ENCODE data around the gene CIT.
A peak's percentile ranks its signal among the peaks of the same experiment; 100 is the strongest.
"Not testable (repeated sequence)": the region's sequence is repeated elsewhere in the genome, so short reads cannot be mapped to it uniquely, and the experiment has no call there.

Gene CIT, protein sequence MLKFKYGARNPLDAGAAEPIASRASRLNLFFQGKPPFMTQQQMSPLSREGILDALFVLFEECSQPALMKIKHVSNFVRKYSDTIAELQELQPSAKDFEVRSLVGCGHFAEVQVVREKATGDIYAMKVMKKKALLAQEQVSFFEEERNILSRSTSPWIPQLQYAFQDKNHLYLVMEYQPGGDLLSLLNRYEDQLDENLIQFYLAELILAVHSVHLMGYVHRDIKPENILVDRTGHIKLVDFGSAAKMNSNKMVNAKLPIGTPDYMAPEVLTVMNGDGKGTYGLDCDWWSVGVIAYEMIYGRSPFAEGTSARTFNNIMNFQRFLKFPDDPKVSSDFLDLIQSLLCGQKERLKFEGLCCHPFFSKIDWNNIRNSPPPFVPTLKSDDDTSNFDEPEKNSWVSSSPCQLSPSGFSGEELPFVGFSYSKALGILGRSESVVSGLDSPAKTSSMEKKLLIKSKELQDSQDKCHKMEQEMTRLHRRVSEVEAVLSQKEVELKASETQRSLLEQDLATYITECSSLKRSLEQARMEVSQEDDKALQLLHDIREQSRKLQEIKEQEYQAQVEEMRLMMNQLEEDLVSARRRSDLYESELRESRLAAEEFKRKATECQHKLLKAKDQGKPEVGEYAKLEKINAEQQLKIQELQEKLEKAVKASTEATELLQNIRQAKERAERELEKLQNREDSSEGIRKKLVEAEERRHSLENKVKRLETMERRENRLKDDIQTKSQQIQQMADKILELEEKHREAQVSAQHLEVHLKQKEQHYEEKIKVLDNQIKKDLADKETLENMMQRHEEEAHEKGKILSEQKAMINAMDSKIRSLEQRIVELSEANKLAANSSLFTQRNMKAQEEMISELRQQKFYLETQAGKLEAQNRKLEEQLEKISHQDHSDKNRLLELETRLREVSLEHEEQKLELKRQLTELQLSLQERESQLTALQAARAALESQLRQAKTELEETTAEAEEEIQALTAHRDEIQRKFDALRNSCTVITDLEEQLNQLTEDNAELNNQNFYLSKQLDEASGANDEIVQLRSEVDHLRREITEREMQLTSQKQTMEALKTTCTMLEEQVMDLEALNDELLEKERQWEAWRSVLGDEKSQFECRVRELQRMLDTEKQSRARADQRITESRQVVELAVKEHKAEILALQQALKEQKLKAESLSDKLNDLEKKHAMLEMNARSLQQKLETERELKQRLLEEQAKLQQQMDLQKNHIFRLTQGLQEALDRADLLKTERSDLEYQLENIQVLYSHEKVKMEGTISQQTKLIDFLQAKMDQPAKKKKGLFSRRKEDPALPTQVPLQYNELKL (N-terminal part only)

GRCh38 chr12:119876761-119877638 is at the start of gene CIT:
Gene CIT (minus strand): TSS chr12:119877320. CDS start chr12:119876168, 1,152 bp downstream.
- peaks cover 10% of the 10 kb centered on the region for H3K4me1 Mint-ChIP-seq (ENCODE audit: low read depth)
- peaks cover 11% of the 10 kb centered on the region for H3K36me3 Mint-ChIP-seq (ENCODE audit: low read depth)
- H3K9me3 Mint-ChIP-seq = no peaks in the 10 kb centered on the region
- H3K4me3 Mint-ChIP-seq = peak within 1 kb of the TSS; percentile 94
- peaks cover 12% of the 10 kb centered on the region for H3K27me3 Mint-ChIP-seq
- H3K27ac Mint-ChIP-seq = peak within 1 kb of the TSS; percentile 47

- no peak overlapping the region for H3K27ac Mint-ChIP-seq
- H3K4me3 Mint-ChIP-seq = no peak overlapping the region
- no peaks in the 10 kb centered on the region for H3K4me1 Mint-ChIP-seq (ENCODE audit: low read depth)
- H3K9me3 Mint-ChIP-seq = no peaks in the 10 kb centered on the region
- H3K36me3 Mint-ChIP-seq (ENCODE audit: low read depth) = no peaks in the 10 kb centered on the region
- H3K27me3 Mint-ChIP-seq = peaks cover 8% of the 10 kb centered on the region
Measured at GRCh38 chr12:119925269-119925668, 48.1 kb upstream of the CIT start.

GRCh38 chr12:119920064-119920463 is 42.9 kb upstream of the CIT start:
- Mint-ChIP-seq H3K27ac (no peak overlapping the region), H3K4me3 (no peak overlapping the region), H3K36me3 (ENCODE audit: low read depth) (no peaks in the 10 kb centered on the region), H3K27me3 (peaks cover 13% of the 10 kb centered on the region), H3K4me1 (ENCODE audit: low read depth) (no peaks in the 10 kb centered on the region), H3K9me3 (no peaks in the 10 kb centered on the region)

GRCh38 chr12:119915894-119916510 is 38.9 kb upstream of the CIT start:
- H3K36me3 Mint-ChIP-seq (ENCODE audit: low read depth) = no peaks in the 10 kb centered on the region
- H3K27ac Mint-ChIP-seq = no peak overlapping the region
- no peaks in the 10 kb centered on the region for H3K4me1 Mint-ChIP-seq (ENCODE audit: low read depth)
- H3K27me3 Mint-ChIP-seq = peaks cover 8% of the 10 kb centered on the region
- H3K9me3 Mint-ChIP-seq = no peaks in the 10 kb centered on the region
- no peak overlapping the region for H3K4me3 Mint-ChIP-seq

DNA sequence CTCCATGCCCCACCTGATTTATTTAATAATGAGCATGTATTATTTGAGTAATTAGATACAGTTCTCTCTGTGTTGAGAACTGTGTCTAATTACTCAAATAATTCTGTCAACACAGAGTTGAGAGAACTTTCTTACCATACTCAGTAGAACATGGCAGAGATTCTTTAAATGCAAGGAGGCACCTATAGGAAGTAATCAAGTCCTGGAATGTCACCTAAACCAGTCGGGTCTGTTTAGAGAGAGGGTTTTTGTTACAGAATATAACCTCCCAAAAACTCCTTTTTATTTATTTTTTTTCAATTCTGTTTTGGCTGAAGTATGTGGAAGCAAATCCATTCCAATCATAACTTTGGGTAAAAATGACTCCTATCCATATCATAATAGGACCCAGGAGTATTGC is 37.5 kb upstream of the CIT start:
- H3K27ac Mint-ChIP-seq = no peak overlapping the region

DNA sequence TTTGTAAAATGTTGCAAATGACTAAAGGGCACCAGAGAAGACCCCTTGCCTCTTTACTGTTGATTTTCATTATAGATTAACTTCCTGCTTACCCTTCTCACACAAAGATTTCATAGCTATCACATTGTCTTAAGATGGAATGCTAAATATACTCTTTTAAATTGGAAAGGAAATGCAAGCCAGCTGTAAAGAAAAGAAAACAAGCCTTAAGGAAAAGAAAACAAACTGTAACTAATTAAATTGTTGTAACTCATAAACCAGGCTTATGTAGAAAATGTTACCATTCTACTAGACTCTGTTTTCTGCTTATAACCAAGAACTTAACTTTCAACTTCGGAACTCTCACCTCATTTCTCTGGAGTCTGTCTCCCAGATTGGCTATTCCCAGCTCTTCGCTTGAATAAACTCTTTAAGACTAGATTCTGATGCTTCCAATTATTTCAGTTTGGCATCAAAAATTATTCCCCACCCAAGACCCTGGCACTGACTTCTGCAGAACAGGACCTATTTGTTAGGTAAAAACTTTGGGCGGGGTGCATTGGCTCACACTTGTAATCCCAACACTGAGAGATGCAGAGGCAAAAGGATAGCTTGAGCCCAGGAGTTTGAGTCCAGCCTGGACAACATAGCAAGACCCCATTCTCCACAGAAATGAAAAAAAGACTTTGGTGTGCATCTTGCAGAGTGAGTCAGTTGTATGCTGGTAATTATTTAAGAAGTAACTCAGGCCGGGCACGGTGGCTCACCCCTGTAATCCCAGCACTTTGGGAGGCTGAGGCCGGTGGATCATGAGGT is 36.6 kb upstream of the CIT start:
- Mint-ChIP-seq H3K9me3 (no peaks in the 10 kb centered on the region), H3K4me1 (ENCODE audit: low read depth) (no peaks in the 10 kb centered on the region), H3K27ac (no peak overlapping the region), H3K4me3 (no peak overlapping the region), H3K27me3 (peaks cover 8% of the 10 kb centered on the region), H3K36me3 (ENCODE audit: low read depth) (no peaks in the 10 kb centered on the region)

More for the DNA sequence above, 37.5 kb upstream of the CIT start:
- H3K9me3 Mint-ChIP-seq = no peaks in the 10 kb centered on the region
- H3K4me3 Mint-ChIP-seq = no peak overlapping the region
- H3K4me1 Mint-ChIP-seq (ENCODE audit: low read depth) = no peaks in the 10 kb centered on the region
- H3K36me3 Mint-ChIP-seq (ENCODE audit: low read depth) = no peaks in the 10 kb centered on the region
- peaks cover 8% of the 10 kb centered on the region for H3K27me3 Mint-ChIP-seq

- H3K4me1 Mint-ChIP-seq (ENCODE audit: low read depth) = no peaks in the 10 kb centered on the region
- no peak overlapping the region for H3K4me3 Mint-ChIP-seq
- no peaks in the 10 kb centered on the region for H3K9me3 Mint-ChIP-seq
- peaks cover 5% of the 10 kb centered on the region for H3K27me3 Mint-ChIP-seq
- H3K27ac Mint-ChIP-seq = no peak overlapping the region
- H3K36me3 Mint-ChIP-seq (ENCODE audit: low read depth) = no peaks in the 10 kb centered on the region
Measured at GRCh38 chr12:119911182-119911581, 34.1 kb upstream of the CIT start.

DNA sequence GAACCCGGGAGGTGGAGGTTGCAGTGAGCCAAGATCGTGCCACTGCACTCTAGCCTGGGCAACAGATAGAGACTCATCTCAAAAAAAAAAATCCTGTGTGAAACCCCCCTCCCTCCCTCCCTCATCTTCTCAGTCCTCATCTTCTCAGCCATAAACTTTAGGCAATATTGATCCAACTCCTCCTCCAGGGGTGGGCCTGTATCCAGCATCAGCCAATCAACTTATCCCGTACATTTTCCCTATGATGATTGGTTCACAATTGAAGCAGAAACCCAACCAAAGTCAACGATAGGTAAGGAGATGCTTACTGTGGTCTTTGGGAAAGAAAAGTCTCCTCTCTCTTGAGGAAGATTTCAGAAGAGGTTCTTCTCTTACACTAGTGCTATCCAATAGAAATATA is 33.5 kb upstream of the CIT start:
- Mint-ChIP-seq H3K27ac (no peak overlapping the region), H3K27me3 (peaks cover under 1% of the 10 kb centered on the region), H3K9me3 (no peaks in the 10 kb centered on the region), H3K4me3 (no peak overlapping the region), H3K36me3 (ENCODE audit: low read depth) (no peaks in the 10 kb centered on the region), H3K4me1 (ENCODE audit: low read depth) (no peaks in the 10 kb centered on the region)

DNA sequence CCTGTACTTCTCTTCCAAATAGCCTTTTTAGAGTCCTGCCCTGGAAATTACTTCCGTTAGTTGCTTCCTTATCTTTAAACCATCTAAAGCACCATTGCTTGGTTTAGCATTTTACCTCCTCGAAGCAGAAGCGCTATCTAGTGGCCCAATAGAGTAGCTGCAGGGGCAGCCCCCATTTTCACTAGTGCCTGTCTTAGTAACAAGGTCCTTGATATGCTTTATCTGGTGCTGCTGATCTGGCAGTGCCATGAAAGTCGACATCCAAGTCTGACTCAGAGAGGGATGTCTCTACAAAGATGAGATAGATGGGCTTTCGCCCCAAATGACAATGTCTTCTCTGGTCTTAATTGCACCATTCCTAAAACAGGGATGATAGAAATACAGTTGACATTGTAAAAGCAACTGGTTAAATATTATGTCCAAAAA is 25.0 kb upstream of the CIT start:
- Mint-ChIP-seq H3K27ac (no peak overlapping the region), H3K9me3 (no peaks in the 10 kb centered on the region), H3K4me1 (ENCODE audit: low read depth) (peaks cover 9% of the 10 kb centered on the region), H3K36me3 (ENCODE audit: low read depth) (no peaks in the 10 kb centered on the region), H3K4me3 (no peak overlapping the region), H3K27me3 (no peaks in the 10 kb centered on the region)

DNA sequence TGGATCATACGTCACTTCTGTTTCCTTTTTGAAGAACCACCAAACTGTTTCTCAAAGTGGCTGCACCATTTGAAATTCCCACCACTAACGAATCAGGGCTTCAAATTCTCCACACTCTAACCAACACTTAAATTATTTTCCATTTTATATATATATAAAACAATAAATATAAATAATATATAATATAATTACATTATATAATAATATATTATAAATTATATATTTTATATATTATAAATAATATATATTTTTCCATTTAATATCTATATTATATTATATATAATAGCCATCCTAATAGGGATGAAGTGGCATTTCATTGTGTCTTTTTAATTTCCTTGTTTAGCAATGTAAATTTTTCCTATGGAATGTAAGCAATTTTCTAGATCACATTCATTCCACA is 24.6 kb upstream of the CIT start:
- H3K9me3 Mint-ChIP-seq = no peaks in the 10 kb centered on the region
- no peak overlapping the region for H3K27ac Mint-ChIP-seq
- no peaks in the 10 kb centered on the region for H3K27me3 Mint-ChIP-seq
- no peak overlapping the region for H3K4me3 Mint-ChIP-seq
- no peaks in the 10 kb centered on the region for H3K36me3 Mint-ChIP-seq (ENCODE audit: low read depth)
- peaks cover 9% of the 10 kb centered on the region for H3K4me1 Mint-ChIP-seq (ENCODE audit: low read depth)

DNA sequence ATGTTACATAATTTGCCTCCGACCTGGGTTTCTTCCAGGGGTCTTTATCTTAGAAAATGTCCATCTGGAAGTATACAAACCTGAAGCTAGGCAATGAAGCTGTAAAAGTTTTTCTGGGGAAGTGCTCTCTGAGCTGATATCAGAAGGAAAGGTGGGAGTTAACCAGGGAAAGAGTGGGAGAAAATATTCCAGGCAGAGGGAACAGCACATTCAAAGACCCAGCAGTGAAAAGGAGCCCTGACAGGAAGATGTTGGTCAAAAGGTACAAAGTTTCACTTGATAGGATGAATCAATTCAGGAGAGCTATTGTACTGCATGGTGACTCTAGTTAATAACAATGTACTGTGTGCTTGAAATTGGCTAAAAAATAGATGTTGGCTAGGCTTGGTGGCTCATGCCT is 17.8 kb upstream of the CIT start:
- H3K4me3 Mint-ChIP-seq = no peak overlapping the region
- no peak overlapping the region for H3K27ac Mint-ChIP-seq
- peaks cover 4% of the 10 kb centered on the region for H3K27me3 Mint-ChIP-seq
- H3K9me3 Mint-ChIP-seq = no peaks in the 10 kb centered on the region
- H3K36me3 Mint-ChIP-seq (ENCODE audit: low read depth) = no peaks in the 10 kb centered on the region
- no peaks in the 10 kb centered on the region for H3K4me1 Mint-ChIP-seq (ENCODE audit: low read depth)

DNA sequence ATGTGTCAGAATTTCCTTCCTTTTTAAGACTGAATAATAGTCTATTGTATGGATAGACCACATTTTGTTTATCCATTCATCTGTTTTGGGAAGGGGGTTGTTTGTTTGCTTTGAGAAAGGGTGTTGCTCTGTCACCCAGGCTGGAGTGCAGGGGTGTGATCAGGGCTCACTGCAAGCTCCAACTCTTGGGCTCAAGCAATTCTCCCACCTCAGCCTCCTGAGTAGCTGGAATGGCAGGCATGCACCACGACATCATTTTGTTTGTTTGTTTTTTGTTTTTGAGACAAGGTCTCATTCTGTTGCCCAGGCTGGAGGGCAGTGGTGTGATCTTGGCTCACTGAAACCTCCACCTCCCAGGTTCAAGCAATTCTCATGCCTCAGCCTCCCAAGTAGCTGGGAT is 15.5 kb upstream of the CIT start:
- H3K9me3 Mint-ChIP-seq; H3K27ac Mint-ChIP-seq; H3K27me3 Mint-ChIP-seq; H3K4me1 Mint-ChIP-seq (ENCODE audit: low read depth); H3K4me3 Mint-ChIP-seq; H3K36me3 Mint-ChIP-seq (ENCODE audit: low read depth): not testable (repeated sequence)

GRCh38 chr12:119885549-119885948 is 8.4 kb upstream of the CIT start:
- no peaks in the 10 kb centered on the region for H3K4me1 Mint-ChIP-seq (ENCODE audit: low read depth)
- H3K36me3 Mint-ChIP-seq (ENCODE audit: low read depth) = no peaks in the 10 kb centered on the region
- no peak overlapping the region for H3K4me3 Mint-ChIP-seq
- no peak overlapping the region for H3K27ac Mint-ChIP-seq
- H3K27me3 Mint-ChIP-seq = peaks cover 21% of the 10 kb centered on the region
- H3K9me3 Mint-ChIP-seq = no peaks in the 10 kb centered on the region
